Esophagus squamous epithelium (tissue), 4 donors: ENCODE data around the gene FOXL1.

Source experiments
- POLR2A ChIP-seq, 4 donors: fragments of 450-650 bp; IDR thresholded peaks; one replicate each; pipeline ENCODE4 v1.6.1; 2017; ENCODE audit warnings: antibody characterized with exemption in 4 of 4, mild to moderate bottlenecking in 4 of 4, moderate library complexity in 3 of 4
- TF ChIP-seq, protein P1 (sequence below), 6 experiments: fragments of 450-650 bp in 4 of 6; fragments of 200-600 bp in 2 of 6; sonication (generic) in 2 of 6; IDR thresholded peaks; one replicate each; pipeline ENCODE4 v1.5.1; 2016 to 2019; ENCODE audit warnings: antibody characterized with exemption in 6 of 6, mild to moderate bottlenecking in 4 of 6, moderate library complexity in 4 of 6

DNA sequence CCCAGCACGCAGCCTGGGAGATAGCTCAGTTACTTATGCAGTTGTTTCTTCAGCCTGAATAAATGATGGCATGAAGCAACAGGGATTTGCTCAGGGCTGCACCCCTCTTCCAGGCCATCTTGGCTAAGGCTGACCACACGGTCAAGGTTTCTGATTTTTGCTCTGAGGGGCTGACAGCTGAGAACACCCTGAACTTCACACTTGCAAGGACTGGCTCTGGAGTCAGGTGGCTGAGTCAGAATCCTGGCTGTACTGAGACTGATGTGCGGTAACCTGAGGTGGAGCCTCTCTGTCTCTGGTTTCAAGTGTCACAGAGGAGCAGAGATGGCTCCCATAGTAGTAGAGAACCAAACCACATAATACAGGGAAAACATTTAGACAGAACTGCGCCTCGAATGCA lies 28.1 kb upstream of the FOXL1 start:
- TF ChIP-seq, protein P1, sequence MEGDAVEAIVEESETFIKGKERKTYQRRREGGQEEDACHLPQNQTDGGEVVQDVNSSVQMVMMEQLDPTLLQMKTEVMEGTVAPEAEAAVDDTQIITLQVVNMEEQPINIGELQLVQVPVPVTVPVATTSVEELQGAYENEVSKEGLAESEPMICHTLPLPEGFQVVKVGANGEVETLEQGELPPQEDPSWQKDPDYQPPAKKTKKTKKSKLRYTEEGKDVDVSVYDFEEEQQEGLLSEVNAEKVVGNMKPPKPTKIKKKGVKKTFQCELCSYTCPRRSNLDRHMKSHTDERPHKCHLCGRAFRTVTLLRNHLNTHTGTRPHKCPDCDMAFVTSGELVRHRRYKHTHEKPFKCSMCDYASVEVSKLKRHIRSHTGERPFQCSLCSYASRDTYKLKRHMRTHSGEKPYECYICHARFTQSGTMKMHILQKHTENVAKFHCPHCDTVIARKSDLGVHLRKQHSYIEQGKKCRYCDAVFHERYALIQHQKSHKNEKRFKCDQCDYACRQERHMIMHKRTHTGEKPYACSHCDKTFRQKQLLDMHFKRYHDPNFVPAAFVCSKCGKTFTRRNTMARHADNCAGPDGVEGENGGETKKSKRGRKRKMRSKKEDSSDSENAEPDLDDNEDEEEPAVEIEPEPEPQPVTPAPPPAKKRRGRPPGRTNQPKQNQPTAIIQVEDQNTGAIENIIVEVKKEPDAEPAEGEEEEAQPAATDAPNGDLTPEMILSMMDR (IDR thresholded peaks at IDR 0.05): no peak
- no peak for TF ChIP-seq POLR2A (IDR thresholded peaks at IDR 0.05)
